Omental fat pad (tissue), 4 donors: ENCODE data around the gene TTPAL. TPM values are rescaled to one million over a fixed set of nuclear protein-coding genes. Genes with fewer than 3 reads are reported as not detected.
"Not testable (repeated sequence)": the region's sequence is repeated elsewhere in the genome, so short reads cannot be mapped to it uniquely, and the experiment has no call there.

ENCODE experiments used
- ATAC-seq: fragments of 150-250 bp; one replicate; pipeline ENCODE4 v1.9.1; 2016; ENCODE audit warnings: mild to moderate bottlenecking, moderate library complexity; ENCODE audit not compliant: low FRiP score
- DNase-seq: peaks from one replicate; pipeline ENCODE4 v3.0.0-alpha.2; 2019; ENCODE audit warnings: low spot score
- CTCF ChIP-seq, 3 donors: fragments of 450-650 bp; IDR thresholded peaks; one replicate each; pipeline ENCODE4 v1.5.1; 2016 to 2017; ENCODE audit warnings: antibody characterized with exemption in 3 of 3, mild to moderate bottlenecking in 3 of 3, moderate library complexity in 2 of 3
- total RNA-seq, 4 donors: library from RNA; depleted of rRNA; stranded (reverse); fragments of >200 nt; gene quantifications; one replicate each; pipeline ENCODE4 v1.1.0, GENCODE V29; 2016

TTPAL gene
- total RNA-seq, 4 donors from 2014 or later = 14.5 to 40.8 (median 23.6) TPM

GRCh38 chr20:44468044-44468782, 7.5 kb upstream of the TTPAL start:
- TF ChIP-seq CTCF (IDR thresholded peaks at IDR 0.05) = no peak
- DNase-seq (no peak), ATAC-seq (no peak)

GRCh38 chr20:44470327-44470726, 5.3 kb upstream of the TTPAL start:
- no peak for TF ChIP-seq CTCF (IDR thresholded peaks at IDR 0.05)
- ATAC-seq (no peak), DNase-seq (no peak)

GRCh38 chr20:44471481-44471882, 4.2 kb upstream of the TTPAL start:
- DNase-seq = no peak
- no peak for ATAC-seq
- no peak for TF ChIP-seq CTCF (IDR thresholded peaks at IDR 0.05)

- not testable (repeated sequence) for DNase-seq
Observed at GRCh38 chr20:44472283-44472682, 3.4 kb upstream of the TTPAL start.

GRCh38 chr20:44475372-44475693, 341 bp upstream of the TTPAL start:
- no peak for TF ChIP-seq CTCF (IDR thresholded peaks at IDR 0.05)
- no peak for ATAC-seq
- DNase-seq = no peak

More at GRCh38 chr20:44472283-44472682, 3.4 kb upstream of the TTPAL start:
- not testable (repeated sequence) for ATAC-seq

GRCh38 chr20:44477151-44477550, 1.5 kb downstream of the TTPAL start:
- DNase-seq (no peak), ATAC-seq (no peak)
- no peak for TF ChIP-seq CTCF (IDR thresholded peaks at IDR 0.05)

GRCh38 chr20:44478206-44478605, 2.5 kb downstream of the TTPAL start:
- TF ChIP-seq CTCF (IDR thresholded peaks at IDR 0.05) = no peak
- ATAC-seq (no peak), DNase-seq (no peak)
